ENCODE measurements around the gene OPA1.

DNA sequence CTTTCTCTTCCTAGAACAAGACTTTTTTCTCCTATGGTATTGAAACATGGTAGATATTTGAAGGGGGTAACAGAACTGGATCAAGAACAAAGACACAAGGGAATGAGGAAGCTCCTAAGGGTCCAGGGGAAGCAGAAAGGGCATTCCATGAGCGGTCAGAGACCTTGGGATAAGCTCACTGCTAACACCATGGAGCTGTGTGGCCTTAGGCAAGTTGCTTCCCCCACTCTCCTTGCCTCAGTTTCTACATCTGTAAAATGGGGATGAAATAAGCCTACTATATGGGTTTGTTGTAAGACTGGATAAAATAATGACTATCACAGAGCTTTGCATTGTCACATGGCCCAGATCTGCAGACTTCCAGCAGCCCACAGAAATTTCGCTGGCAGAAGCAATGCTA, 139.8 kb downstream of the OPA1 start:
- TF ChIP-seq, protein P1, sequence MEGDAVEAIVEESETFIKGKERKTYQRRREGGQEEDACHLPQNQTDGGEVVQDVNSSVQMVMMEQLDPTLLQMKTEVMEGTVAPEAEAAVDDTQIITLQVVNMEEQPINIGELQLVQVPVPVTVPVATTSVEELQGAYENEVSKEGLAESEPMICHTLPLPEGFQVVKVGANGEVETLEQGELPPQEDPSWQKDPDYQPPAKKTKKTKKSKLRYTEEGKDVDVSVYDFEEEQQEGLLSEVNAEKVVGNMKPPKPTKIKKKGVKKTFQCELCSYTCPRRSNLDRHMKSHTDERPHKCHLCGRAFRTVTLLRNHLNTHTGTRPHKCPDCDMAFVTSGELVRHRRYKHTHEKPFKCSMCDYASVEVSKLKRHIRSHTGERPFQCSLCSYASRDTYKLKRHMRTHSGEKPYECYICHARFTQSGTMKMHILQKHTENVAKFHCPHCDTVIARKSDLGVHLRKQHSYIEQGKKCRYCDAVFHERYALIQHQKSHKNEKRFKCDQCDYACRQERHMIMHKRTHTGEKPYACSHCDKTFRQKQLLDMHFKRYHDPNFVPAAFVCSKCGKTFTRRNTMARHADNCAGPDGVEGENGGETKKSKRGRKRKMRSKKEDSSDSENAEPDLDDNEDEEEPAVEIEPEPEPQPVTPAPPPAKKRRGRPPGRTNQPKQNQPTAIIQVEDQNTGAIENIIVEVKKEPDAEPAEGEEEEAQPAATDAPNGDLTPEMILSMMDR (IDR thresholded peaks at IDR 0.05), result no peak
- TF ChIP-seq POLR2A (IDR thresholded peaks at IDR 0.05), result no peak

All from uterus (tissue), 2 donors.